Tibial nerve (tissue), 4 donors: Measurements from ENCODE around the gene SPATA13.

ENCODE experiments used
- EP300 ChIP-seq, 2 donors: sonication (generic); formaldehyde crosslinking; IDR thresholded peaks; one replicate each; pipeline ENCODE4 v1.6.1; 2017; ENCODE audit warnings: antibody characterized with exemption in 2 of 2, mild to moderate bottlenecking in 1 of 2
- POLR2A ChIP-seq, 2 donors: fragments of 450-650 bp; IDR thresholded peaks; one replicate each; pipeline ENCODE4 v1.6.1; 2017; ENCODE audit warnings: antibody characterized with exemption in 2 of 2, mild to moderate bottlenecking in 2 of 2, moderate library complexity in 2 of 2
- TF ChIP-seq, protein P1 (sequence below), 5 experiments: fragments of 200-600 bp in 3 of 5; fragments of 450-650 bp in 2 of 5; sonication (generic) in 3 of 5; IDR thresholded peaks; one replicate each; pipeline ENCODE4 v1.5.1; 2016 to 2019; ENCODE audit warnings: antibody characterized with exemption in 5 of 5, mild to moderate bottlenecking in 3 of 5, moderate library complexity in 2 of 5

DNA sequence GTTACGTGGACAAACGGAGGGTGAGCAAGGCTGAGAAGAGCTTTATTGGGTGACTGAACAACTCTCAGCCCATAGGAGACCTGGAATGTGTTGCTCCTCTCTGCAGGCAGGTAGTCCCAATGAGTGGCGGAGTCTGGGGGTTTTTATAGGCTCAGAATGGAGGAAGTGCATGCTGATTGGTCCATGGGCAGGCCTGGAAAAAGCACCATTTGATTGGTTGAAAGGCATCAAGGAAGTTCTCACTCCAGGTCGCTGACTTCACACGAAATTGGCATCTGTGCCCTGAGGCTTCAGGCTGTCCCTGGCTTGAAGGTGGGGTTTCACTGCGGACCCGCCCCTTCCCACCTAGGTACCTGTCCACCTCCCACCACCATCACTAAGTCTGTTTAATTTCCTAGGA is 65.4 kb downstream of the SPATA13 start:
- TF ChIP-seq, protein P1, sequence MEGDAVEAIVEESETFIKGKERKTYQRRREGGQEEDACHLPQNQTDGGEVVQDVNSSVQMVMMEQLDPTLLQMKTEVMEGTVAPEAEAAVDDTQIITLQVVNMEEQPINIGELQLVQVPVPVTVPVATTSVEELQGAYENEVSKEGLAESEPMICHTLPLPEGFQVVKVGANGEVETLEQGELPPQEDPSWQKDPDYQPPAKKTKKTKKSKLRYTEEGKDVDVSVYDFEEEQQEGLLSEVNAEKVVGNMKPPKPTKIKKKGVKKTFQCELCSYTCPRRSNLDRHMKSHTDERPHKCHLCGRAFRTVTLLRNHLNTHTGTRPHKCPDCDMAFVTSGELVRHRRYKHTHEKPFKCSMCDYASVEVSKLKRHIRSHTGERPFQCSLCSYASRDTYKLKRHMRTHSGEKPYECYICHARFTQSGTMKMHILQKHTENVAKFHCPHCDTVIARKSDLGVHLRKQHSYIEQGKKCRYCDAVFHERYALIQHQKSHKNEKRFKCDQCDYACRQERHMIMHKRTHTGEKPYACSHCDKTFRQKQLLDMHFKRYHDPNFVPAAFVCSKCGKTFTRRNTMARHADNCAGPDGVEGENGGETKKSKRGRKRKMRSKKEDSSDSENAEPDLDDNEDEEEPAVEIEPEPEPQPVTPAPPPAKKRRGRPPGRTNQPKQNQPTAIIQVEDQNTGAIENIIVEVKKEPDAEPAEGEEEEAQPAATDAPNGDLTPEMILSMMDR (IDR thresholded peaks at IDR 0.05): no peak
- no peak for TF ChIP-seq POLR2A (IDR thresholded peaks at IDR 0.05)
- TF ChIP-seq EP300 (IDR thresholded peaks at IDR 0.05): no peak
